Vagina (tissue), 2 donors: ENCODE measurements around the gene COL25A1.

Source experiments
- CTCF ChIP-seq, 3 experiments: fragments of 450-650 bp in 2 of 3; fragments of 200-600 bp in 1 of 3; sonication (generic) in 1 of 3; IDR thresholded peaks; one replicate each; pipeline ENCODE4 v1.5.1; 2017 to 2019; ENCODE audit warnings: antibody characterized with exemption in 3 of 3, mild to moderate bottlenecking in 2 of 3, moderate library complexity in 2 of 3
- POLR2AphosphoS5 ChIP-seq, 2 donors: sonication (generic); formaldehyde crosslinking; IDR thresholded peaks; one replicate each; pipeline ENCODE4 v1.9.0; 2017; ENCODE audit warnings: antibody characterized with exemption in 2 of 2, mild to moderate bottlenecking in 2 of 2, low read depth in 1 of 2; ENCODE audit not compliant: insufficient read depth in 1 of 2

- TF ChIP-seq CTCF (IDR thresholded peaks at IDR 0.05) (no peak), POLR2AphosphoS5 (IDR thresholded peaks at IDR 0.05; ENCODE audit: insufficient read depth in 1 of 2, low read depth in 1 of 2) (no peak)
These were observed 286.3 kb downstream of the COL25A1 start for GRCh38 chr4:109016200-109016599.
